Measurements from ENCODE around the gene CDK11B.
"Not testable (repeated sequence)": the region's sequence is repeated elsewhere in the genome, so short reads cannot be mapped to it uniquely, and the experiment has no call there.

The CDK11B gene

DNA sequence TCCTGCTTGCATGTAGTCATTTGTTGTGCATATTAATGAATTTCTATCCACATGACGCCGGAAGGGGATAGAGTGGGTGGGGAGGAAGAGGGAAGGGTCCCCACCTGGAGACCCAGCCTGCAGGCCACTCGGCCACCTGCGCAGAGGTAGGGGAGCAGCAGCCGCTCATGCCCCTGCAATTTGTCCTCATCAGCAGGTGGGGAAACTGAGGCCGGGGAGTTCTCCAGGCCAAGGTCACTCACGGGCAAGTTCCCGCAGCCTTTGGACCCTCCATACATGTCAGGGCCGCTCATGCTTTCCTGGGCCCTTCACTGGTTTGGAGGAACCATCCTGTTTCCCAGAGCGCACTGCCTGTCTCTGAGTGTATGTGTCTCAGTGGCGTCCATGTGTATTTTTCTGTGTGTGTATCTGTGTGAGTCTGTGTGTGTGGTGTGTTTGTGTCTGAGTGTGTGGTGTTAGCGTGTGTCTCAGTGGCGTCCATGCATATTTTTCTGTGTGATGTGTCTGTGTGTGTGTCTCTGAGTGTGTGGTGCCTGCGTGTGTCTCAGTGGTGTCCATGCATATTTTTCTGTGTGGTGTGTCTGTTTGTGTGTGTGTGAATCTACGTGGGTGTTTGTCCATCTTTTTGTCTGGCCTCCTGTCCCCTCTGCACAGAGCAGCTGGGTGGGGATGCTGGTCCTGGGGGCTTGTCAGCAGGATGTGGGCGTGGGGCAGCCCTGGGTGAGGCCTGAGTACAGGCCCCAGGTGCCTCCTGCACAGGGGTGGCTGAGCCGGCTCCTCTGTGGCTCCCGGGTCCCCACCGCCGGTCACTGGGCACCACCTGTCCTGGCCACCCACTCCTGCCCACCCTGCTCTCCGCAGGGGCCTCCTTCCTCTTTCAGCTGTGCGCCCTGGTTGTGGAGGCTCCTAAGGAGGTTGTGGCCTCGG, 37.9 kb upstream of the CDK11B start:
- not testable (repeated sequence) for H3K4me1 ChIP-seq (ENCODE audit: insufficient read depth, low read length)

DNA sequence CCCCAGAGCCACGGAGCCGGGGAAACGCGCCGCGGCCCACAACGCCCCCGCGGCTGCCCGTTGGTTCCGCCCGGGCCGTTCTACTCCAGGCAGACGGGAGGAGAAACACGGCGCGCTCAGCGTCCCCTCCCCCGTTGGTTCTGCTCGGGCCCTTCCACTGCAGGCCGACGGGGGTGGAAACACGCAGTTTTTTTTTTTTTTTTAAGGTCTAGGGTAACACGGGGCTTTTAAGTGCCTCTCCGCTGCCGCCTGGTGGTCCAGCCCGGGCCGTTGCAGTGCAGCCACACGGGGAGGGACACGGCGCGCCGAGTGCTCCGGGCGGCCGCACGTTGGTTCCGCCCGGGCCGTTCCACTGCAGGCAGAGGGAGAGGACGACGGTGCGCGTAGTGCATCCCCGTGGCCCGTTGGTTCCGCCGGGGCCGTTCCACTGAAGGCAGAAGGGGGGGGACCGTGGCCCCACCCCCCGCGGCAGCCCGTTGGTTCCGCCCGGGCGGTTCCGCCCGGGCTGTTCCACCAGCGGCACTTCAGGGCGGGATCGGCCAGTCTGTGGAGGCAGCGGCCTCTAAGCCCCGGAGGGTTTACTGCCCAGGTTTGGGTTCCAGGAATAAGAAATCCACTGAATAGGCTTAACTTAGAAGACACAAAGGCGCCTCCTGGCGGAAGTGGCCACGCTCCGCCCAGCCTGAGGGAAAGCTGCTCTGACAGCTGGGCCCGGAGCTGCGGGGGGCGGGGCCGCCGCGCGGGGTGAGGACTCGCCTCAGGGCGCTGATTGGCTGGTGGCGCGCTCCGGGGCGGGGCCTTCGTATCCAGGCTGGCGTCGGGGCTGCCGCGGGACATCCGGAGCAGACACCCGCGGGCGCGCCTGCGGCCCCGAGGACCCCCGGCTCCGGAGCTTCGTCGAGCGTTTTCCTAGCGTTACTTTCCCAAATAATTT, 34.2 kb upstream of the CDK11B start, which contains the start of gene SLC35E2B:
Gene SLC35E2B (minus strand): TSS at position 82 of the 934 bp plus-strand sequence. CDS start 16,096 bp downstream, outside the sequence.
- peak within 1 kb of the TSS; percentile 51; the same call in 1 of the 2 replicates for H3K9ac ChIP-seq (ENCODE audit: low read depth, low read length)
- H3K27me3 ChIP-seq (ENCODE audit: insufficient read depth, low read length); H3K36me3 ChIP-seq (ENCODE audit: insufficient read depth, low read depth, low read length); H3K4me1 ChIP-seq (ENCODE audit: insufficient read depth, low read length); H3K9me3 ChIP-seq (ENCODE audit: insufficient read depth, low read depth, low read length); H3K27ac ChIP-seq (ENCODE audit: low read length): not testable (repeated sequence)
- H3K4me3 ChIP-seq (ENCODE audit: low read length) = peak within 1 kb of the TSS; percentile 51; the same call in 1 of the 2 replicates

More for the DNA sequence above, 37.9 kb upstream of the CDK11B start:
- not testable (repeated sequence) for H3K9ac ChIP-seq (ENCODE audit: low read depth, low read length); H3K27ac ChIP-seq (ENCODE audit: low read length); H3K36me3 ChIP-seq (ENCODE audit: insufficient read depth, low read depth, low read length); H3K27me3 ChIP-seq (ENCODE audit: insufficient read depth, low read length); H3K9me3 ChIP-seq (ENCODE audit: insufficient read depth, low read depth, low read length); H3K4me3 ChIP-seq (ENCODE audit: low read length)

DNA sequence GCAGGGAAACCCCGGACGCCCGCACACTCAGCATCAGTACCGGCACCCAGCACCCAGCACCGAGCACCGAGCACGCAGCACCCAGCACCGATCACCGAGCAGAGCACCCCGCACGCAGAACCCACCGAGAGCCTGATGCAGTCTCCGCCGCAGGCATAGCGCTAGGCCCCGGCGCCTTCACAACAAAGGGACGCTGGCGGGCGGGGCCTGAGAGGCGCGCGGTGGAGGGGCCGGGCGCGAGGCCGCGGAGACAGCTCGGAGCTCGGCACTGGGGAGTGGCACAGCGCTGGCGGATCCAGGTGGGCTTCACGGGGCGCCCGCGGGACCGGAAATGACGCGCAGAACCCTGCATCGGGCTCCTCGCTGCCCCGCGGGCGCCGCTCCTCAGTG, 33.5 kb upstream of the CDK11B start:
- not testable (repeated sequence) for H3K36me3 ChIP-seq (ENCODE audit: insufficient read depth, low read depth, low read length); H3K27me3 ChIP-seq (ENCODE audit: insufficient read depth, low read length); H3K27ac ChIP-seq (ENCODE audit: low read length); H3K9me3 ChIP-seq (ENCODE audit: insufficient read depth, low read depth, low read length); H3K4me1 ChIP-seq (ENCODE audit: insufficient read depth, low read length)
- Histone ChIP-seq H3K9ac (ENCODE audit: low read depth, low read length) (peak overlapping the region; percentile 51; the same call in 1 of the 2 replicates), H3K4me3 (ENCODE audit: low read length) (peak overlapping the region; percentile 51; the same call in 1 of the 2 replicates)

DNA sequence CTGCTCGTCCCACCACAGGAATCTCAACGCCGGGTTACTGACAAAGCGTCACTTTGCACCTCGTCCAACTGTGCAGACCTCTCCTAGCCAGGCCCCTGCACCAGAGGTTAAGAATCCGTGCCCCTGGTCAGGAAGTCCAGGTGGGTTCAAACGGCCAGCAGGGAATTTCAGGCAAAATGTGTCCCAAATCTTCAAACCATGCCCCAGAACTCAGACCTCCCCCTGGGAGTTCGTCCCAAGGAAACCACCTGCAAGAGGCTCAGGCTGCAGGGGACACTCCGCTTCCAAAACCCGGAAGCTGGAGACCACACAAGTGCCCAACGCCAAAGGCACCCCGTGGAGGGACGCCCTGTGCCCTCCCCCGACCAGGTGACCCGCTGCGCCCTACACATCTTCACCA, 32.6 kb upstream of the CDK11B start:
- H3K27me3 ChIP-seq (ENCODE audit: insufficient read depth, low read length); H3K27ac ChIP-seq (ENCODE audit: low read length); H3K4me3 ChIP-seq (ENCODE audit: low read length); H3K9ac ChIP-seq (ENCODE audit: low read depth, low read length); H3K36me3 ChIP-seq (ENCODE audit: insufficient read depth, low read depth, low read length); H3K4me1 ChIP-seq (ENCODE audit: insufficient read depth, low read length); H3K9me3 ChIP-seq (ENCODE audit: insufficient read depth, low read depth, low read length): not testable (repeated sequence)

DNA sequence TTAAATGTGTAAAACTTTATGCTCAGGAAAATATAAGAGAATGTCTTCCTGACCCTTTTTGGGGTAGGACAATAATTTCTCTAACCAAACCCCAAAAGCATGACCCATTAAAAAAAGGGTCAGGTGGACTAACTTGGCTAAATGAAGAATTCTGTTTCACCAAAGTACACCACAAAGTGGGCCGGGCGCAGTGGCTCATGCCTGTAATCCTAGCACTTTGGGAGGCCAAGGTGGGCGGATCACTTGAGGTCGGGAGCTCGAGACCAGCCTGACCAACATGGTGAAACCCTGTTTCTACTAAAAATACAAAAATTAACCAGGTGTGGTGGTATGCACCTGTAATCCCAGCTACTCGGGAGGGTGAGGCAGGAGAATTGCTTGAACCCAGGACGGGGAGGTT, 30.7 kb upstream of the CDK11B start:
- not testable (repeated sequence) for H3K4me3 ChIP-seq (ENCODE audit: low read length); H3K9me3 ChIP-seq (ENCODE audit: insufficient read depth, low read depth, low read length)

DNA sequence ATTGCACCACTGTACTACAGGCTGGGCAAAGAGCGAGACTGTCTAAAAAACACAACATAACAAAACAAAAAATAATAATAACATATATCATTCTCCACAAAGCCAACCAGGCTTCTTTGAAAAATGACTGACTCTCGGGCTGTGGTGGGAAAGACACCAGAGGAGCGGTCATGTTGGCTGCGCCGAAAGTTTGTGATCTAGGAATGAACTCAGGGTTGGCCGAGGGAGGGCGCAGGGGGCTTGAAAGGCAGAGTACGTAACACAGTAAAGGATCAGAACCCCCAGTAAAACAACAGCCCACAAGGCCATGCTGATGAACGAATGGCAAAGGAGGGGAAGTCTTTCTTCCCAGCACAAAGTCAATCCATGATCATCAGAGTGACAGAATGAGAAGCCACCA, 29.0 kb upstream of the CDK11B start:
- H3K4me3 ChIP-seq (ENCODE audit: low read length) = no peak overlapping the region
- H3K4me1 ChIP-seq (ENCODE audit: insufficient read depth, low read length) = peaks cover 12% of the 10 kb centered on the region
- H3K9ac ChIP-seq (ENCODE audit: low read depth, low read length) = no peak overlapping the region
- H3K27me3 ChIP-seq (ENCODE audit: insufficient read depth, low read length) = no peaks in the 10 kb centered on the region
- H3K9me3 ChIP-seq (ENCODE audit: insufficient read depth, low read depth, low read length) = no peaks in the 10 kb centered on the region
- H3K36me3 ChIP-seq (ENCODE audit: insufficient read depth, low read depth, low read length) = 0 out of 2 replicates have a peak, but pooled peaks cover 4% of the 10 kb centered on the region
- no peak overlapping the region for H3K27ac ChIP-seq (ENCODE audit: low read length)

More for the DNA sequence above, 30.7 kb upstream of the CDK11B start:
- not testable (repeated sequence) for H3K27me3 ChIP-seq (ENCODE audit: insufficient read depth, low read length); H3K36me3 ChIP-seq (ENCODE audit: insufficient read depth, low read depth, low read length); H3K4me1 ChIP-seq (ENCODE audit: insufficient read depth, low read length); H3K27ac ChIP-seq (ENCODE audit: low read length); H3K9ac ChIP-seq (ENCODE audit: low read depth, low read length)

DNA sequence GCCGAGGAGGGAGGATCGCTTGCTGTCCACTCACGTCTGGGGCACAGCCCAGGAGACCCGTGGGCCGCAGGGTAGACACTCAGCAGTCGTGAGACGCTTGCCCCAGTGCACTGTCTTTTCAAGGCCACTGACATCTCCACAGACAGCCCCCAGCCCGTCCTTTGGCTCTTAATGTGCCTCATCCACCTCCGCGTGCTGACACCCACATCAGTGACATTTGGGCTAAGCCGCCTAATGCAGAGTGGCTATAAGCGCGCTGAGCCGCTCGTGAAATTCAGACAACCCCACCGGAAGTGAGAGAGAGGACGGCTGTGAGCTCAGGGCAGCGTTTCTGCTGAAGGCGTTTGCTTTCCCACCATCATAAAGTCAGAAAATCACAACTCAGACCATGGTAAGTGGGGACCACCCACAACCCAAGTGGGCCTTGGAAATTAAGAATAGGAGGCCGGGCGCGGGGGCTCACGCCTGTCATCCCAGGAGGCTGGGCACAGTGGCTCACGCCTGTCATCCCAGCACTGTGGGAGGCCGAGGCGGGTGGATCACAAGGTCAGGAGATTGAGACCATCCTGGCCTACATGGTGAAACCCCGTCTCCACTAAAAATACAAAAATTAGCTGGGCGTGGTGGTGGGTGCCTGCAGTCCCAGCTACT, 25.4 kb upstream of the CDK11B start:
- no peaks in the 10 kb centered on the region for H3K27me3 ChIP-seq (ENCODE audit: insufficient read depth, low read length)
- H3K36me3 ChIP-seq (ENCODE audit: insufficient read depth, low read depth, low read length) = 0 out of 2 replicates have a peak, but pooled peaks cover 4% of the 10 kb centered on the region
- H3K27ac ChIP-seq (ENCODE audit: low read length) = no peak overlapping the region
- H3K9me3 ChIP-seq (ENCODE audit: insufficient read depth, low read depth, low read length) = no peaks in the 10 kb centered on the region
- H3K9ac ChIP-seq (ENCODE audit: low read depth, low read length) = no peak overlapping the region; the same call in 1 of the 2 replicates
- peaks cover 15% of the 10 kb centered on the region for H3K4me1 ChIP-seq (ENCODE audit: insufficient read depth, low read length)
- peak overlapping the region; percentile 21; the same call in 1 of the 2 replicates for H3K4me3 ChIP-seq (ENCODE audit: low read length)

DNA sequence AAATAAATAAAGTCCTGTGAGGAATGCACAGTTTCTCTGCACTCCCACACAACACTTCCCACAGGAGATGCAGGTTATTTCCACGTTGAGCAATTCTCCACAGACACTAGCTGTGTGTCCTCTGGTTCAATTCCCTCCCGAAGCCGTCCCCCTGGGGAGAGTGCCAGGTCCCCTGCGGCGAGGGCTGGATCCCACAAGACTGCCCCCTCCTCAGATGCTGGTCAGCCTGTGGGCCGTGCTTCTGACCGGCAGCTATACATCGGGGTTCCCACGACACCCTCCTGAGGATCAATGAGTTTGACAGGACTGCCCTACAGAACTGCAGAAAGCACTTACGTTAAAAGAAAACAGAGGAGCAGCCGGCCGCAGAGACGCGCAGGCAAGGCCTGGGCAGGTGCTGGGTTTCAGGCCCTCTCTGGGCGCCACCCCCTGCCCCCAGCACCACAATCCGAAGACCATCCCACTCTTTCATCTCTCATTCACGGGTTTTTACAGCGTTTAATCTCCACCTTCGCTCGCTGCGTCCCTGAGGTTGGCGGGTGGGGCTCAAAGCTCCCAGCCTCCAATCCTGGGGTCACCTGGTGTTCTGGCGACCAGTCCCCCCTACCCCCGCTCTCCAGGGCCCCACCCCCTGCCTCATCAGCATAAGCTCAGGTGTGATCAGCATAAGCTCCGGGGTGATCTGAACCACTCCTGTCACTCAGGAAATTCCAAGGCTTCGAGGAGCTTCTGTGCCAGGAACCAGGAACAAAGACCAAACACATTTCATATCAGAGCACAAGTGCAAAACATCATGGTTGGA, 24.5 kb upstream of the CDK11B start:
- H3K27ac ChIP-seq (ENCODE audit: low read length) = no peak overlapping the region
- no peak overlapping the region; the same call in 1 of the 2 replicates for H3K9ac ChIP-seq (ENCODE audit: low read depth, low read length)
- H3K36me3 ChIP-seq (ENCODE audit: insufficient read depth, low read depth, low read length) = no peaks in the 10 kb centered on the region
- H3K27me3 ChIP-seq (ENCODE audit: insufficient read depth, low read length) = no peaks in the 10 kb centered on the region
- no peaks in the 10 kb centered on the region for H3K9me3 ChIP-seq (ENCODE audit: insufficient read depth, low read depth, low read length)
- H3K4me3 ChIP-seq (ENCODE audit: low read length) = peak overlapping the region; percentile 21; the same call in 1 of the 2 replicates
- H3K4me1 ChIP-seq (ENCODE audit: insufficient read depth, low read length) = peaks cover 22% of the 10 kb centered on the region

DNA sequence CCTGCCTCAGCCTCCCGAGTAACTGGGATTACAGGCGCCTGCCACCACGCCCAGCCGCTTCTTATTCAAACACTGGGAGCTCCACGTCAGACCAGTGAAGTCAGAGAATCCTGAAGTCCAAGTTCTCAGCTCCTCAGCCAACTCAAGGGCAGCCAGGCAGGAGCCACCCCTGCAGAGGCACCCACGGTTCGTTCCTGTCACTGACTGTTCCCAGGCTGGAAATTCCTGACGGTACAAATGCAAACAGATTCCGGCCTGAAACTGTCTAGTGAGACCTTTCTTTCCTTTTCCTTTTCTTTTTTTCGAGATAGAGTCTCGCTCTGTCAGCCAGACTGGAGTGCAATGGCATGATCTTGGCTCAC, 22.1 kb upstream of the CDK11B start:
- Histone ChIP-seq H3K9ac (ENCODE audit: low read depth, low read length) (no peak overlapping the region), H3K9me3 (ENCODE audit: insufficient read depth, low read depth, low read length) (no peaks in the 10 kb centered on the region), H3K4me3 (ENCODE audit: low read length) (no peak overlapping the region), H3K27me3 (ENCODE audit: insufficient read depth, low read length) (no peaks in the 10 kb centered on the region), H3K4me1 (ENCODE audit: insufficient read depth, low read length) (peaks cover 22% of the 10 kb centered on the region), H3K36me3 (ENCODE audit: insufficient read depth, low read depth, low read length) (no peaks in the 10 kb centered on the region), H3K27ac (ENCODE audit: low read length) (no peak overlapping the region)

DNA sequence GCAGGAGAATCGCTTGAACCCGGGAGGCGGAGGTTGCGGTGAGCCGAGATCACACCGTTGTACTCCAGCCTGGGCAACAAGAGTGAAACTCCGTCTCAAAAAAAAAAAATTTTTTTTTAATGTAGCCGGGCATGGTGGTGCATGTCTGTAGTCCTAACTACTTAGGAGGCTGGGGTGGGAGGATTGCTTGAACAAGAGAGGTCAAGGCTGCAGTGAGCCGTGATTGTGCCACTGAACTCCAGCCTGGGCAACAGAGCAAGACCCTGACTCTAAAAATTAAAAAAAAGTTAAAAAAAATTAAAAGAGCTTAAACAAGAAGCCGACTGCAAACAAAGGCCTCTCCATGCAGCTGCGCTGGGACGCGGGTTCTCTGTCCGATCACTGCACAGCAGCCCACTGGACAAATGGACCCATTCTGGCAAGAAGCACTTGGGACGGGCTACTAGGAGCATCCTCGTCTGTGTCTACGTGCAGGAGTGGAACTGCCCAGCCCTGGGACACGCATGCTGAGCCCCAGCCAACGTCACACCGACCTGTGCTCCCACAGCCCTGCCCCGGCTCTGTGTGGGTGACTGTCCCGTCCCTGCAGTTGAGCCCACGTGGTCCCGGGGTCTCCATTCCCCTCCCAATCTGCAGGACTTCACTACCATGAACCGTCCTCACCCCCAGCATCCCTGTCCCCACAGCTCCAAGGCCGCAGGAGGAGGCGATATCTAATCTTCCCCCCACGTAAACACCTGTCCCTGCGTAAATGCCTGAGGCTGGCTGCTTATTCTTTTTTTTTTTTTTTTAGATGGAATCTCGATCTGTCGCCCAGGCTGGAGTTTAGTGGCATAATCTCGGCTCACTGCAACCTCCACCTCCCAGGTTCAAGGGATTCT, 21.5 kb upstream of the CDK11B start:
- H3K36me3 ChIP-seq (ENCODE audit: insufficient read depth, low read depth, low read length) = no peaks in the 10 kb centered on the region
- no peak overlapping the region for H3K27ac ChIP-seq (ENCODE audit: low read length)
- H3K9me3 ChIP-seq (ENCODE audit: insufficient read depth, low read depth, low read length) = no peaks in the 10 kb centered on the region
- H3K27me3 ChIP-seq (ENCODE audit: insufficient read depth, low read length) = no peaks in the 10 kb centered on the region
- H3K9ac ChIP-seq (ENCODE audit: low read depth, low read length) = no peak overlapping the region
- H3K4me1 ChIP-seq (ENCODE audit: insufficient read depth, low read length) = peaks cover 22% of the 10 kb centered on the region
- no peak overlapping the region for H3K4me3 ChIP-seq (ENCODE audit: low read length)

Data from iPS-20b (cell line).